OCI-LY7 (cell line): Measurements from ENCODE around the gene PARD6A. TPM values are rescaled to one million over a fixed set of nuclear protein-coding genes. Genes with fewer than 3 reads are reported as not detected.

ENCODE experiments used
- BruUV-seq: library from RNA; stranded (reverse); fragments of 400-500 nt; replicated peaks from 2 replicates; lab custom pipeline; 2021; lab: Mats Ljungman, UMichigan
- CTCF ChIA-PET: fragments of 300-600 bp; sonication (Branson Sonifier 250); formaldehyde crosslinking; loops from one replicate; lab custom pipeline; 2022; ENCODE audit warnings: antibody characterized with exemption; ENCODE audit not compliant: unreplicated experiment; lab: Charles Lee
- POLR2A ChIA-PET: fragments of 300-600 bp; sonication (Branson Sonifier 250); formaldehyde crosslinking; loops from one replicate; lab custom pipeline; 2022; ENCODE audit warnings: antibody characterized with exemption; lab: Charles Lee
- DNase-seq: peaks from one replicate; pipeline ENCODE4 v3.0.0-alpha.2; 2015; ENCODE audit warnings: low spot score
- H2AFZ ChIP-seq: fragments of 200-600 bp; sonication (generic), shearing (Covaris generic); 2 replicates; pipeline ENCODE4 v1.6.1; 2014; ENCODE audit warnings: mild to moderate bottlenecking, antibody characterized with exemption, low read length, moderate library complexity
- H3K27ac ChIP-seq: fragments of 200-600 bp; sonication (generic); 2 replicates; pipeline ENCODE4 v1.5.1; 2014; ENCODE audit warnings: mixed run types, low read depth, mild to moderate bottlenecking, moderate library complexity, low read length, inconsistent platforms; ENCODE audit not compliant: poor library complexity, severe bottlenecking
- H3K36me3 ChIP-seq: fragments of 200-600 bp; sonication (generic); 2 replicates; pipeline ENCODE4 v1.6.1; 2014; ENCODE audit warnings: mild to moderate bottlenecking, antibody characterized with exemption, low read length, moderate library complexity, mixed read lengths; ENCODE audit not compliant: insufficient read depth
- H3K4me1 ChIP-seq: fragments of 200-600 bp; sonication (generic); 2 replicates; pipeline ENCODE4 v1.5.1; 2014; ENCODE audit warnings: mild to moderate bottlenecking, low read length; ENCODE audit not compliant: insufficient read depth, poor library complexity, severe bottlenecking
- H3K4me2 ChIP-seq: fragments of 200-600 bp; sonication (generic); 2 replicates; pipeline ENCODE4 v1.6.1; 2014; ENCODE audit warnings: mild to moderate bottlenecking, low read length
- H3K4me3 ChIP-seq: fragments of 200-600 bp; sonication (generic); 2 replicates; pipeline ENCODE4 v1.5.1; 2014; ENCODE audit warnings: mild to moderate bottlenecking, low read depth, low read length; ENCODE audit not compliant: poor library complexity, severe bottlenecking
- H3K79me2 ChIP-seq: fragments of 200-600 bp; sonication (generic); 2 replicates; pipeline ENCODE4 v1.6.1; 2016; ENCODE audit warnings: low read depth, mild to moderate bottlenecking, low read length, moderate library complexity, mixed read lengths; ENCODE audit not compliant: insufficient read depth
- H3K9me2 ChIP-seq: fragments of 200-600 bp; sonication (generic); 2 replicates; pipeline ENCODE4 v1.6.1; 2016; ENCODE audit warnings: mild to moderate bottlenecking, low read length, mixed read lengths; ENCODE audit not compliant: insufficient read depth
- H3K9me3 ChIP-seq: fragments of 200-600 bp; sonication (generic); 2 replicates; pipeline ENCODE4 v1.6.1; 2014; ENCODE audit warnings: mild to moderate bottlenecking, mixed run types, low read length, mixed read lengths
- H4K20me1 ChIP-seq: fragments of 200-600 bp; sonication (generic); 2 replicates; pipeline ENCODE4 v1.6.1; 2014; ENCODE audit warnings: mild to moderate bottlenecking, antibody characterized with exemption, low read length, moderate library complexity, mixed read lengths; ENCODE audit not compliant: insufficient read depth
- CTCF ChIP-seq: fragments of 200-600 bp; sonication (generic); conservative IDR thresholded peaks from 2 replicates; pipeline ENCODE4 v1.5.1; 2014; ENCODE audit warnings: mild to moderate bottlenecking, antibody characterized with exemption, low read length, moderate library complexity, mixed read lengths
- EZH2phosphoT487 ChIP-seq: fragments of 200-600 bp; sonication (generic); IDR thresholded peaks from 2 replicates; pipeline ENCODE4 v1.6.1; 2018; ENCODE audit warnings: low read depth, borderline replicate concordance, mild to moderate bottlenecking, mixed run types, antibody characterized with exemption, low read length, moderate library complexity, mixed read lengths
- intact Hi-C: fragments of 100-400 bp; cut with micrococcal nuclease; formaldehyde crosslinking; loops from one replicate; pipeline ENCODE4 v1.10.0; 2022; ENCODE audit not compliant: unreplicated experiment
- total RNA-seq, 2 experiments: library from RNA; depleted of rRNA in 1 of 2; stranded (reverse); fragments of >200 nt in 1 of 2; shearing (Covaris generic) in 1 of 2; gene quantifications; 2 replicates each; pipeline ENCODE4 v1.2.3, GENCODE V29; 2014 to 2022

PARD6A gene
- total RNA-seq, 2 experiments from 2014 or later = 14.0 to 23.3 TPM

GRCh38 chr16:67647111-67647651, 13.6 kb upstream of the PARD6A start:
- POLR2A ChIA-PET = interaction anchor here (5.3 kb wide), 1 partner anchor 12 kb away, joined by 22 read pairs; the partner anchor contains the start of gene ACD
- H3K27ac ChIP-seq = no peak overlapping the region

GRCh38 chr16:67647681-67648080, 13.1 kb upstream of the PARD6A start:
- ChIA-PET CTCF (interaction anchor here (0.6 to 0.9 kb wide), 2 partner anchors 100 to 102 kb away, joined by 3 to 14 read pairs; no protein-coding TSS in a partner anchor), POLR2A (interaction anchor here (0.5 to 5.3 kb wide), 2 partner anchors 12 to 638 kb away, joined by 4 to 22 read pairs; partner anchors contain the start of gene ACD)
- intact Hi-C loops = no loop called here
- Histone ChIP-seq H3K9me2 (no peaks in the 10 kb centered on the region), H3K79me2 (peaks cover 14% of the 10 kb centered on the region; the same call in 1 of the 2 replicates), H4K20me1 (no peaks in the 10 kb centered on the region; the same call in 1 of the 2 replicates), H3K4me1 (peaks cover 25% of the 10 kb centered on the region), H2AFZ (no peak overlapping the region), H3K4me2 (no peak overlapping the region), H3K9me3 (no peaks in the 10 kb centered on the region), H3K4me3 (no peak overlapping the region), H3K27ac (no peak overlapping the region), H3K36me3 (peaks cover 56% of the 10 kb centered on the region)
- DNase-seq = no peak
- no TSS peak for BruUV-seq
- TF ChIP-seq EZH2phosphoT487 (no peak), CTCF (no peak)

More at GRCh38 chr16:67647111-67647651, 13.6 kb upstream of the PARD6A start:
- CTCF ChIA-PET = interaction anchor here (0.6 kb wide), 1 partner anchor 102 kb away, joined by 14 read pairs; no protein-coding TSS in a partner anchor
- Histone ChIP-seq H3K9me3 (no peaks in the 10 kb centered on the region), H3K4me2 (no peak overlapping the region), H3K79me2 (peaks cover 14% of the 10 kb centered on the region; the same call in 1 of the 2 replicates), H3K9me2 (no peaks in the 10 kb centered on the region), H3K4me1 (peaks cover 25% of the 10 kb centered on the region), H4K20me1 (no peaks in the 10 kb centered on the region; the same call in 1 of the 2 replicates), H3K36me3 (peaks cover 53% of the 10 kb centered on the region), H2AFZ (no peak overlapping the region), H3K4me3 (no peak overlapping the region)
- no peak for TF ChIP-seq EZH2phosphoT487
- no peak for TF ChIP-seq CTCF
- intact Hi-C loops = no loop called here
- no peak for DNase-seq
- BruUV-seq = no TSS peak
